NCI-H510A treated with DMSO at 0.1 percent for 48 hours (cell line): ENCODE measurements around the gene PDZD2.
"Not testable (repeated sequence)": the region's sequence is repeated elsewhere in the genome, so short reads cannot be mapped to it uniquely, and the experiment has no call there.

ENCODE experiments used
- DNase-seq: peaks from one replicate; lab custom pipeline; 2025; lab: John Stamatoyannopoulos, UW

The PDZD2 gene

GRCh38 chr5:31770132-31770720 is 131.3 kb downstream of the PDZD2 start:
- DNase-seq: no peak

DNA sequence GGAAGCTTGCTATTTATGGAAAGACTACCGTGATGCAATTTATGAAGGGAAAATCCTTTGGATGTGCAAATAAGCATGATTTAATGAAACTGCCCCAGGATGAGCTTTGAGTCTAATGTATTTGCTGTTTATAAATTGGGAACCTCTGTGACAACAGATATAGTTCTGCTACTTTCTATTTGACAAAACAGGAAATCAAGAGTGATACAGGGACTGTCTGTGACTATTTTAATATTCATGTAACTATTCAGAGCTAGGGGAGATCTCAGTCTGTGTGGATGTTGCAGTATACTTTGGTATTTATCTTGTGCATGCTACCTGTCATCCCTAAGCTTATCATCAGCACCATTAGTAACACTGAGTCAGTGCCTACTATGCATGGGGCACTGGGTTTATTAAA is 132.1 kb downstream of the PDZD2 start:
- no peak for DNase-seq

DNA sequence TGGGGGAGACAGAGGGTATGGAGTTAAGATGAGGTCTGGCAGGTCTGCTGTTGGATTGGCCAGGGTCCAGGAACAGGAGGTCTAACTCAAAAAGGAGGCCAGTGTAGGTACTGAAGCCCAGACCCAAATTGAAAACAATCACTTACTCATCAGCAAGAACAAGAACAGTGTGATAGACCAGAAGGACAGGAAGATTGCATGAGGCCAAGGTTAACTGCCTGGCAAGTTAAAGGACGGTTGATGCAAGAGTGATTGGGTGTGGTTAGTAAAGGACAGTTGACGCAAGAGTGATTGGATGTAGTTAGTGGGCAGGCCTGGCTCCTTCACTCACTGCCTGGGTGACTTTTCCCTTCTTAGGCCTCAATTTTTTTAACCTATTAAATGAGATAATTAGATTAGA is 132.6 kb downstream of the PDZD2 start:
- DNase-seq: no peak

DNA sequence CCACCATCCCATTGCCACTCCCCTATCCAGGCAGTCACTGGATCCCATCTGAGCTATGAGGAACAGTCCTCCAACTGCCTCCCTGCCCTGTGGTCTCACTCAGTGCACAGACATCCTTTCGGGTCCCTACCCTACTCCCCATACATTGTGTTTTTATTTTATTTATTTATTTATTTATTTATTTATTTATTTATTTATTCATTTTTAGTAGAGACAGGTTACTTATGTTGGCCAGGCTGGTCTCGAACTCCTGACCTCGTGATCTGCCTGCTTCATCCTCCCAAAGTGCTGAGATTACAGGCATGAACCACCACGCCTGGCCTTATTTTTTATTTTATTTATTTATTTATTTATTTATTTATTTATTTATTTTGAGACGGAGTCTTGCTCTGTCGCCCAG is 137.4 kb downstream of the PDZD2 start:
- DNase-seq: not testable (repeated sequence)

DNA sequence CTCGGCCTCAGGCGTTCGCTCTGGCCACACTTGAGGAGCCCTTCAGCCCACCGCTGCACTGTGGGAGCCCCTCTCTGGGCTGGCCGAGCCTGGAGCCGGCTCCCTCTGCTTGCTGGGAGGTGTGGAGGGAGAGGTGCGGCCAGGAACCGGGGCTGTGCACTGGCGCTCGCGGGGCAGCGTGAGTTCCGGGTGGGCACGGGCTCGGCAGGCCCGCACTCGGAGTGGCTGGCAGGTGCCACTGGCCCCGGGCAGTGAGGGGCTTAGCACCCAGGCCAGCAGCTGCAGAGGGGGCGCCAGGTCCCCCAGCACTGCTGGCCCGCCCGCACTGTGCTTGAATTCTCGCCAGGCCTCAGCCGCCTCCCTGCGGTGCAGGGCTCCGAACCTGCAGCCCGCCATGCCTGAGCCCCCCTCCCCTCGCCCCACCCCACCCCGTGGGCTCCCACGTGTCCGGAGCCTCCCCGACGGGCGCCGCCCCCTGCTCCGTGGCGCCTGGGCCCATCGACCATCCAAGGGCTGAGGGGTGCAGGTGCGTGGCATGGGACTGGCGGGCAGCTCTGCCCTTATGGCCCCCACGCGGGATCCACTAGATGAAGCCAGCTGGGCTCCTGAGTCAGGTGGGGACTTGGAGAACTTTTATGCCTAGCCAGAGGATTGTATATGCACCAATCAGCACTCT is 138.2 kb downstream of the PDZD2 start:
- DNase-seq: no peak

GRCh38 chr5:31781772-31782171 is 142.8 kb downstream of the PDZD2 start:
- no peak for DNase-seq

- no peak for DNase-seq
Measured at GRCh38 chr5:31783086-31783645, 144.2 kb downstream of the PDZD2 start.

DNA sequence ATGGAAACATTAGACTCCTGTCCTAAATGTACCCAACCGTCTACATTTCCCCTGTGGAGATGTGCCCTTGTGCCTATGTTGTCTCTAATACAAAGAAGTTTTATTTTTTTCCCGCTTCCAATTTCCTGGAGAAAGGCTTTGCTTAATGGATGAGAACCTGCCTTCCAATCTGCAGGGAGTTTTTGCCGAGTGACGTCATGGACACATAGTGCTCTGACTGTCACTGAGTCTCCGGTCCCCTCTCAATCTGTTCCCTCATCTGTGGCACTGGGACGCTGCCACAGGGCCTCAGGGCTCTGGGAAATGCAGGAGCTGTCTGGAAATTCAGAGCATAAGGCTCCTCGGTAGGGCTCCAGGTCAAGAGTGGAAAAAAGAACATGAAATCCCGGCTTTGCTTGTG is 144.8 kb downstream of the PDZD2 start:
- no peak for DNase-seq

GRCh38 chr5:31786090-31786631 is 147.2 kb downstream of the PDZD2 start:
- DNase-seq: no peak

GRCh38 chr5:31794009-31794408 is 155.1 kb downstream of the PDZD2 start:
- no peak for DNase-seq

DNA sequence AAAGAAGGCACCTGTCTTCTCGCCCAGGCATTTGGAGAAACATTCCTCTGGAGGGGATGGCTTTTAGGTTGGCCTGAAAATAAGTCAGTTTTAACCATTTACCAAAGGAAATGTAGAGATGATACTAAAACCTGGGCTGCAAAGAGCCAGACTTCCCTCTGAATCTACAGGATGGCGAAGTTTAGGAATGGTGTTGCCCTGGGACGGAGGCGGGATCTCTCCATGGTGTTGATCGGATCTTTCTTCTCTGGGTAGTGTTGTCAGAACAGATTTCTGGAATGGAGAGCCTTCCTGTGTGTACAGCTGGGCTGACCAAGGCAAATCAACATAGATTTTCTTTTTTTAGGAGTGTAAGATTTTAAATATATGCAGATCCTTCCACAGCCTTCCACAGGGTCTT is 159.2 kb downstream of the PDZD2 start:
- no peak for DNase-seq

DNA sequence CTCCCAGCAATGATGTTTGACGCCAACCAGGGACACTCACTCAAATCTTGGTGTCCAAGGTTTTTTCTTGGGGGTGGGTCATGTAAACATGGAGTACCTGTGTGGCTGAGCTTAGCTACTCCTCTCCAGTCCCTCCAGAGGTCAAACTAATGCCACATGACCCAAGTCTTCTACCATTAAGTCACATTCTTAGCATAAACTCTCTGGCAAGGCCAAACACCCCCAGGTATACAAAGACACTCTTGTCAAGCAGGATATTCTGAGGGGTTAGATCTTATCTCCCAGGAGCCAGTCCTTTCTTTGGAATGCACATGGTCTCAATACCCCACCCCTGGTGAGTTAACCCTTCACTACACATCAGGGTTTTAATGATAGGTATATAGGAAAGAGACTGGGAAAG is 161.4 kb downstream of the PDZD2 start:
- no peak for DNase-seq

GRCh38 chr5:31805785-31806400 is 167.0 kb downstream of the PDZD2 start:
- DNase-seq: no peak

- DNase-seq: no peak
Measured at GRCh38 chr5:31806561-31806960, 167.6 kb downstream of the PDZD2 start.

DNA sequence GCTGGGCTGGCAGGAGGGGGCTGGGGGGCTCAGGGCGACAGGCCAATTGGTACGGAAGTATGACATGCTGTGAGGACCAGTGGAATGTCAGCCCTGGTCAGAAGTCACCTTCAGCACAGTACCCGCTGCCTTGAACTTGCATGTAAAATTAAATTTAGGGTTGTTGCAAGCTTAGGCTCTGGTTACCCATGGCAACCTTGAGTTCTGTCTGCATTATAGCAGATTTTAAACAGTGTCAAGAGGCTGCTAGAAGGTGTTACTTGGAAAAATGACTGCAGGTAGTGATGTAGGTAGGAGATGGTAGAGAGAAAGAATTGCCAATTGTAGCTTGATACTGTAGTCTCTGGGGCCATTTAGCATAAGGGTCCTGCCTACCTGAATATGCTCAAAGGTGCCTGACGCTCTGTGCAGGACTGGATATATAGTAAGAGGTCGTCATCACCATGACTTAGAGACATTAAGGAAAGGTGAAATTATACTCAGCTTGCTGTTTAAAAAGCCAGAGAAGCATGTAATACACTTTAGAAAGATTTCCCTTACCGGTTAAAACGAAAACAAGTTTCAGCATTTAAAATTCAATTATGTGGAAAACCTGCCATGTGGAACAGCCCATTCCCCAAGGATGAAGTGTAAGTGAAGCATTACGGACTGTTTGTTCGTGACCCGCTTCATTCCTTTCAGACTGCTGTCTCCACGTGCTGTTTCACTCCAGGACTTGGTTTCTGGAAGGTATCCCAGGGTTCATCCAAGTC is 169.0 kb downstream of the PDZD2 start:
- no peak for DNase-seq

DNA sequence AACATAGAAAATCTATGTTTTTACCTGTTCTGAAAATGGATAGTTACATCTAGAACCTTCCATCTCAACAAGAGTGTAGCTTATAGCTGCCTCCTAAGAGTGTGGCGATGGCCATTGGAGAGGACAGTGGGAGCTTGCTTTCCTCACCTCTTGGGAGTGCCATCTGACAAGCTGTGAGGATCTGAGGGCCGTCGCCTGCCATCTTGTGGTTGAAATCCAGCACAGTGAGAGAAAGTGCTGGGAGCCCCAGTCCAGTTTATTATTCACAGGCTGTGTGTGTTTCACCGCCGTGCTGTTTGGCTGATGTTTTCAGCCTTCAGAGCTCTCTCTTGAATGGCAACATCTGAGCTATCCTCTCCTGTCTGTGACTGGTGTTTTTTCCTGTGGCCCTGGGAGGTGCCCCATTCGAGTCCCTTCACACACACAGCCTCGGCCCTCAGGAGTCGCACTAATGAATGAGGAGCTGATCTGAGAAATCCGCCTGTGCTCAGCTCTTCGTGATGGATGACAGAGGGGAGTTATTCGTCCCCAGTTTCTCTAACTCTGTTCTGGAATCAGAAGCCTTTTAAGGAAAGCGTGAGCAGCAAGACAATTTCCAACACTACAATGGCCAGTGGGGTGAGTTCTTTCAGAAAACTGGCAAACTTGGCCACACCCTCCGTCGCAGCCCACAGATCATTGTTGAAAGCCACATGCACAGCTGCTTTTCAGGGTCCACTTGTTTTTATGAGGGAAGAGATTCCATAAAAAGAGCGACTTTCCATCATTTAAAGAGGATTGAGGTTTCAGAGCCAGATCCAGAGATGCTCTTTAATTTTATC is 170.3 kb downstream of the PDZD2 start:
- DNase-seq: no peak

DNA sequence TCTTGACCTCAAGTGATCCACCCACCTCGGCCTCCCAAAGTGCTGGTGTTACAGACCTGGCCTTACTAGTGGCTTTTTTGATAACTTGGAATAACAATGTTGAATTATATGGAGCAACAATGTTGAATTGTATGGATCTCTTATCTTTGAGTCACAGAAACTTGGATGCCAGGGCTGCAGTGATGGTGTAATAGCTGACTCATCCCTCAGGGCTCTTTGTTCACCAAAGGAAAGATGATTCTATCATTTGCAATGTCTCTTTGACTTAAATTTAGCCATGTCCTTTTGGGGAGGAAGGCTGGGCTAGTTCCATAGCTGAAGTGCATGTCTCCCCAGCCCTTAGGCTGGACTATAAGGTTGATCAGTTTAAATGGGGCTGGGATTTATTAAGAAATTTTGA is 172.3 kb downstream of the PDZD2 start:
- no peak for DNase-seq

GRCh38 chr5:31815376-31815775 is 176.4 kb downstream of the PDZD2 start:
- DNase-seq: no peak

DNA sequence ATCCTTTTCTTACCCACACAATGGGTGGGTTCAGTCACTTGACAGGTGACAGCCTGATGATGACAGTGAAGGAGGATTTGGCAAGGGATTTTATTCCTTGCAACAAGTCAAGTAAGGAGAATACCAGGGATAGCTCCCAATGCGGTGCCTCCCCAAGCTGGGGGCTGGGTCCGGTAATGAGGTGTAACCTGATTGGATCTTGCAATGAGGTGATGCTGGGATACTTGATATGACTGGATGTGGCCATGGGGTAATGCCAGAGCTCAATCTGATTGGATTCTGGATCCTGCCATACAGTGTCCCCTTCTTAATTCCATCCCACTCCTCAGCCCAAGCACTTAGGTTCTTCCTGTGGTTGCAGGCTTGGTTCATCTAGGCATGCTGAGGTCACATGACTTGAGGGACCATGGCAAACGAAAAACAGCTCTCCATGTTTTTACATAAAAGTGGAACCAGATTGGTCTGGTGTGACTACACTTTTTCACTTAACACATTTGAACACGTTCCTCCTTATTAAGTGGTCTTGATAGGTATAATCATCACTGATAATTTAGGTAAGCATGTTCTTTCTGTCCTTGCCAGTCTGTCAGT is 181.1 kb downstream of the PDZD2 start:
- no peak for DNase-seq

GRCh38 chr5:31823472-31823871 is 184.5 kb downstream of the PDZD2 start:
- DNase-seq: no peak

- DNase-seq: no peak
Measured at GRCh38 chr5:31824869-31825517, 186.1 kb downstream of the PDZD2 start.
